HG02885 (cell line): ENCODE measurements around the gene MIX23.

Experiments used
- ATAC-seq: cut with Tn5 transposase; IDR thresholded peaks from one replicate; pipeline ENCODE4 v1.9.1; 2021; ENCODE audit warnings: mild to moderate bottlenecking; ENCODE audit not compliant: unreplicated experiment, poor library complexity

The MIX23 gene

GRCh38 chr3:122353893-122354401 lies 29.1 kb downstream of the MIX23 start:
- no peak for ATAC-seq

GRCh38 chr3:122353215-122353614 lies 29.8 kb downstream of the MIX23 start:
- no peak for ATAC-seq

GRCh38 chr3:122351612-122352011 lies 31.4 kb downstream of the MIX23 start:
- no peak for ATAC-seq

- no peak for ATAC-seq
Measured at GRCh38 chr3:122350814-122351418, 32.1 kb downstream of the MIX23 start.

GRCh38 chr3:122349171-122349570 lies 33.9 kb downstream of the MIX23 start:
- no peak for ATAC-seq

GRCh38 chr3:122343654-122344053 lies 39.4 kb downstream of the MIX23 start:
- no peak for ATAC-seq

GRCh38 chr3:122342803-122343202 lies 40.2 kb downstream of the MIX23 start:
- ATAC-seq, result no peak

GRCh38 chr3:122332551-122332950 lies 50.5 kb downstream of the MIX23 start:
- ATAC-seq, result no peak

GRCh38 chr3:122331886-122332285 lies 51.1 kb downstream of the MIX23 start:
- ATAC-seq, result no peak

GRCh38 chr3:122325769-122326168 lies 57.3 kb downstream of the MIX23 start:
- no peak for ATAC-seq

- ATAC-seq, result no peak
Measured at GRCh38 chr3:122324871-122325323, 58.1 kb downstream of the MIX23 start, which contains the start of gene CSTA. Gene CSTA, plus strand, starts transcription at chr3:122325248. Its CDS starts 45 bp downstream, at chr3:122325293.

GRCh38 chr3:122322095-122323075 lies 60.6 kb downstream of the MIX23 start:
- ATAC-seq, result no peak

GRCh38 chr3:122318620-122319019 lies 64.4 kb downstream of the MIX23 start:
- no peak for ATAC-seq

- no peak for ATAC-seq
Measured at GRCh38 chr3:122316368-122316767, 66.7 kb downstream of the MIX23 start.

GRCh38 chr3:122315619-122316018 lies 67.4 kb downstream of the MIX23 start:
- ATAC-seq, result no peak

GRCh38 chr3:122314228-122314876 lies 68.7 kb downstream of the MIX23 start:
- no peak for ATAC-seq

GRCh38 chr3:122313281-122313680 lies 69.8 kb downstream of the MIX23 start:
- no peak for ATAC-seq

GRCh38 chr3:122312826-122313225 lies 70.2 kb downstream of the MIX23 start:
- no peak for ATAC-seq

- no peak for ATAC-seq
Measured at GRCh38 chr3:122310361-122310760, 72.7 kb downstream of the MIX23 start.
